HepG2 (cell line): Measurements from ENCODE around the gene NAA38. TPM values are rescaled to one million over a fixed set of nuclear protein-coding genes. Genes with fewer than 3 reads are reported as not detected.

Experiments
- AKAP8 ChIP-seq: sonication (generic); formaldehyde crosslinking; IDR thresholded peaks from 2 replicates; pipeline ENCODE4 v1.5.1; 2020; ENCODE audit warnings: mild to moderate bottlenecking, missing genetic modification reagents
- BRCA1 ChIP-seq: sonication (generic); formaldehyde crosslinking; IDR thresholded peaks from 2 replicates; pipeline ENCODE4 v1.4.0; 2020; ENCODE audit warnings: missing genetic modification reagents
- HINFP ChIP-seq: sonication (generic); formaldehyde crosslinking; IDR thresholded peaks from 2 replicates; pipeline ENCODE4 v1.4.0; 2020; ENCODE audit warnings: low read depth, mild to moderate bottlenecking, missing genetic modification reagents
- HNRNPK ChIP-seq: fragments of 200-400 bp; formaldehyde crosslinking; IDR thresholded peaks from 2 replicates; pipeline ENCODE4 v1.6.1; 2018; ENCODE audit warnings: low read length, low read depth, moderate library complexity, mild to moderate bottlenecking; ENCODE audit not compliant: poor library complexity, severe bottlenecking
- IKZF1 ChIP-seq: fragments of 450-650 bp; IDR thresholded peaks from 2 replicates; pipeline ENCODE4 v1.7.1; 2016
- JARID2 ChIP-seq: sonication (generic); formaldehyde crosslinking; IDR thresholded peaks from 2 replicates; pipeline ENCODE4 v1.8.1; 2023; ENCODE audit warnings: missing genetic modification reagents, inconsistent platforms; ENCODE audit not compliant: insufficient replicate concordance
- JUNB ChIP-seq: sonication (generic); formaldehyde crosslinking; IDR thresholded peaks from 2 replicates; pipeline ENCODE4 v1.8.0; 2022; ENCODE audit warnings: missing genetic modification reagents, mild to moderate bottlenecking, borderline replicate concordance
- KDM5B ChIP-seq: sonication (generic); formaldehyde crosslinking; IDR thresholded peaks from 2 replicates; pipeline ENCODE4 v1.4.0; 2020; ENCODE audit warnings: missing genetic modification reagents, mild to moderate bottlenecking, borderline replicate concordance
- ZBTB42 ChIP-seq: sonication (generic); formaldehyde crosslinking; IDR thresholded peaks from 2 replicates; pipeline ENCODE4 v1.5.0; 2020; ENCODE audit warnings: mild to moderate bottlenecking, missing genetic modification reagents
- ZBTB44 ChIP-seq: sonication (generic); formaldehyde crosslinking; IDR thresholded peaks from 2 replicates; pipeline ENCODE4 v1.4.0; 2020; ENCODE audit warnings: missing genetic modification reagents
- ZNF652 ChIP-seq: IDR thresholded peaks from 2 replicates; pipeline ENCODE4 v1.6.1; 2016; ENCODE audit warnings: low read depth, borderline replicate concordance
- ZNF766 ChIP-seq: sonication (generic); formaldehyde crosslinking; IDR thresholded peaks from 2 replicates; pipeline ENCODE4 v1.5.0; 2020; ENCODE audit warnings: missing genetic modification reagents, borderline replicate concordance
- polyA plus RNA-seq, 8 experiments: library from polyadenylated mRNA; depleted of rRNA in 3 of 8; stranded (reverse) in 7 of 8; unstranded in 1 of 8; fragments of >200 nt; fragmentation: Illumina TruSeq in 4 of 8; extraction: Trizol in 4 of 8; gene quantifications; 2 replicates each; pipeline versions ENCODE4 v1.2.1 to v1.2.3, GENCODE V29; 2011 to 2016; ENCODE audit warnings: low read depth in 4 of 8, missing spikeins in 1 of 8, mixed read lengths in 1 of 8; ENCODE audit not compliant: insufficient read depth in 1 of 8
- total RNA-seq, 5 experiments: library from RNA; depleted of rRNA; stranded (reverse); fragments of >200 nt; fragmentation: Illumina TruSeq; extraction: Trizol; gene quantifications; 2 replicates each; pipeline ENCODE4 v1.2.3, GENCODE V29; 2016; ENCODE audit warnings: low read depth in 1 of 5
- TF ChIP-seq, protein P1 (sequence below): sonication (generic); formaldehyde crosslinking; IDR thresholded peaks from 2 replicates; pipeline ENCODE4 v1.4.0; 2020; ENCODE audit warnings: missing genetic modification reagents

Gene NAA38
- total and polyA plus RNA-seq, 2 of the 13 experiments (the other 11 are each of a cell fraction or from before 2014, with no cell fraction given): 46.9 to 91.6 TPM

GRCh38 chr17:7835814-7836595 is 21.4 kb downstream of the NAA38 start (continued):
- TF ChIP-seq, protein P1, sequence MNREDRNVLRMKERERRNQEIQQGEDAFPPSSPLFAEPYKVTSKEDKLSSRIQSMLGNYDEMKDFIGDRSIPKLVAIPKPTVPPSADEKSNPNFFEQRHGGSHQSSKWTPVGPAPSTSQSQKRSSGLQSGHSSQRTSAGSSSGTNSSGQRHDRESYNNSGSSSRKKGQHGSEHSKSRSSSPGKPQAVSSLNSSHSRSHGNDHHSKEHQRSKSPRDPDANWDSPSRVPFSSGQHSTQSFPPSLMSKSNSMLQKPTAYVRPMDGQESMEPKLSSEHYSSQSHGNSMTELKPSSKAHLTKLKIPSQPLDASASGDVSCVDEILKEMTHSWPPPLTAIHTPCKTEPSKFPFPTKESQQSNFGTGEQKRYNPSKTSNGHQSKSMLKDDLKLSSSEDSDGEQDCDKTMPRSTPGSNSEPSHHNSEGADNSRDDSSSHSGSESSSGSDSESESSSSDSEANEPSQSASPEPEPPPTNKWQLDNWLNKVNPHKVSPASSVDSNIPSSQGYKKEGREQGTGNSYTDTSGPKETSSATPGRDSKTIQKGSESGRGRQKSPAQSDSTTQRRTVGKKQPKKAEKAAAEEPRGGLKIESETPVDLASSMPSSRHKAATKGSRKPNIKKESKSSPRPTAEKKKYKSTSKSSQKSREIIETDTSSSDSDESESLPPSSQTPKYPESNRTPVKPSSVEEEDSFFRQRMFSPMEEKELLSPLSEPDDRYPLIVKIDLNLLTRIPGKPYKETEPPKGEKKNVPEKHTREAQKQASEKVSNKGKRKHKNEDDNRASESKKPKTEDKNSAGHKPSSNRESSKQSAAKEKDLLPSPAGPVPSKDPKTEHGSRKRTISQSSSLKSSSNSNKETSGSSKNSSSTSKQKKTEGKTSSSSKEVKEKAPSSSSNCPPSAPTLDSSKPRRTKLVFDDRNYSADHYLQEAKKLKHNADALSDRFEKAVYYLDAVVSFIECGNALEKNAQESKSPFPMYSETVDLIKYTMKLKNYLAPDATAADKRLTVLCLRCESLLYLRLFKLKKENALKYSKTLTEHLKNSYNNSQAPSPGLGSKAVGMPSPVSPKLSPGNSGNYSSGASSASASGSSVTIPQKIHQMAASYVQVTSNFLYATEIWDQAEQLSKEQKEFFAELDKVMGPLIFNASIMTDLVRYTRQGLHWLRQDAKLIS (CRISPR knock-in tag): no peak
- 0 out of 2 replicates have a peak, but pooled peaks have one; percentile 22 for TF ChIP-seq ZBTB42
- peak; percentile 66; the same call in 1 of the 2 replicates for TF ChIP-seq KDM5B
- TF ChIP-seq ZBTB44: 0 out of 2 replicates have a peak, but pooled peaks have one; percentile 23
- 0 out of 2 replicates have a peak, but pooled peaks have one; percentile 49 for TF ChIP-seq BRCA1 (CRISPR knock-in tag)
- peak; percentile 21 for TF ChIP-seq JARID2 (CRISPR knock-in tag)
- TF ChIP-seq ZNF766 (CRISPR knock-in tag): no peak
- TF ChIP-seq JUNB (CRISPR knock-in tag): no peak
- no peak for TF ChIP-seq ZNF652 (CRISPR knock-in tag)
- TF ChIP-seq IKZF1: no peak
- peak; percentile 5; the same call in 1 of the 2 replicates for TF ChIP-seq AKAP8 (CRISPR knock-in tag)
- TF ChIP-seq HINFP (CRISPR knock-in tag): no peak
- TF ChIP-seq HNRNPK: no peak
